ENCODE measurements around the gene STK32B.

DNA sequence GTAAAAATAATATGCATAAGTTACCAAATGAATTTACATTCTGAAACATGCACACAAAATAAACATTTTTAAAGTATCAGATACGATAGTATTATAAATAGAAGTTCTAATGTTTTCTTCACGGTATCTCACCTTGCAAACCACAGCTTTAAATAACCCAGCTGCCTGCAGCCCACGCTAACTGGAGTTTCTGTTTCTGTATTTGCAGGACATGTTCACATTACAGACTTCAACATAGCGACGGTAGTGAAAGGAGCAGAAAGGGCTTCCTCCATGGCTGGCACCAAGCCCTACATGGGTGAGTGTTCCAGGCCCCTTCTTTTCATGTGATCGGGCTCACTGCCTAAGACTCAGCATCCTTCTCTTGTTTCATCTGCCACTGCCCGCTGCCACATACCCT is 365.4 kb downstream of the STK32B start:
- TF ChIP-seq LEF1 (IDR thresholded peaks at IDR 0.05; ENCODE audit: borderline replicate concordance) (no peak), CTBP1 (IDR thresholded peaks at IDR 0.05; ENCODE audit: borderline replicate concordance) (no peak), ARNT (IDR thresholded peaks at IDR 0.05) (no peak), BHLHE40 (IDR thresholded peaks at IDR 0.05; ENCODE audit: borderline replicate concordance) (no peak), SP1 (IDR thresholded peaks at IDR 0.05) (no peak)
